ENCODE measurements around the gene TSPAN14. TPM values are rescaled to one million over a fixed set of nuclear protein-coding genes. Genes with fewer than 3 reads are reported as not detected.

Gene TSPAN14
- total and polyA plus RNA-seq, 2 of the 8 experiments (the other 6 are each of a cell fraction or from before 2014, with no cell fraction given) = 47.4 to 57.8 TPM

GRCh38 chr10:80407812-80408241 is 46.3 kb upstream of the TSPAN14 start (continued):
- TF ChIP-seq RFX5 (IDR thresholded peaks at IDR 0.05; ENCODE audit: borderline replicate concordance, low read depth, low read length) (no peak), SIN3A (conservative IDR thresholded peaks at IDR 0.05 in 1 of 2, IDR thresholded peaks at IDR 0.05 in 1 of 2; ENCODE audit: low read depth in 1 of 2, low read length in 2 of 2) (no peak), CREB1 (IDR thresholded peaks at IDR 0.05) (no peak), YY1 (IDR thresholded peaks at IDR 0.05; ENCODE audit: low read depth, low read length) (no peak), EGR1 (IDR thresholded peaks at IDR 0.05; ENCODE audit: borderline replicate concordance, low read depth, low read length) (no peak), SP1 (IDR thresholded peaks at IDR 0.05; ENCODE audit: low read depth, low read length) (no peak), HDAC2 (IDR thresholded peaks at IDR 0.05; ENCODE audit: borderline replicate concordance in 1 of 2, low read depth in 2 of 2, low read length in 2 of 2) (no peak)
